Endothelial cell of umbilical vein (primary cell): ENCODE data around the gene SKA1. TPM values are rescaled to one million over a fixed set of nuclear protein-coding genes. Genes with fewer than 3 reads are reported as not detected.

Experiments
- BruUV-seq: library from RNA; stranded (reverse); fragments of 400-500 nt; replicated peaks from 2 replicates; lab custom pipeline; 2021; lab: Mats Ljungman, UMichigan
- CTCF ChIA-PET: fragments of 300-600, 350-600 bp; sonication (Branson Sonifier 250); formaldehyde crosslinking; loops from one replicate; lab custom pipeline; 2021; ENCODE audit warnings: antibody characterized with exemption, inconsistent platforms; lab: Charles Lee
- POLR2A ChIA-PET: fragments of 300-600, 350-600 bp; sonication (Branson Sonifier 250); formaldehyde crosslinking; loops from one replicate; lab custom pipeline; 2021; ENCODE audit warnings: antibody characterized with exemption, inconsistent platforms; lab: Charles Lee
- DNase-seq: peaks from one replicate; pipeline ENCODE4 v3.0.0-alpha.2; 2011; ENCODE audit warnings: low read depth, low spot score
- FAIRE-seq: peaks from 2 replicates; lab custom pipeline; 2011; peaks lifted over from hg19 to GRCh38; lab: Jason Lieb, UNC
- H2AFZ ChIP-seq: 2 replicates; pipeline ENCODE4 v1.6.0; 2012; ENCODE audit warnings: low read depth, low read length, control low read depth, inconsistent platforms
- H3K27ac ChIP-seq: 2 replicates; pipeline ENCODE4 v1.5.1; 2011; ENCODE audit warnings: low read depth, mild to moderate bottlenecking, control low read depth, low read length, moderate library complexity; ENCODE audit not compliant: insufficient read depth
- H3K27me3 ChIP-seq, 2 experiments: 2 replicates each; pipeline versions ENCODE4 v1.6.0 to v1.6.1; 2011; ENCODE audit warnings: low read length in 2 of 2, mixed read lengths in 1 of 2; ENCODE audit not compliant: control insufficient read depth in 2 of 2, insufficient read depth in 2 of 2
- H3K36me3 ChIP-seq, 2 experiments: 2 replicates in 1 of 2; 3 replicates in 1 of 2; pipeline ENCODE4 v1.5.1; 2011; ENCODE audit warnings: low read length in 2 of 2, mild to moderate bottlenecking in 1 of 2, moderate library complexity in 1 of 2; ENCODE audit not compliant: control insufficient read depth in 2 of 2, insufficient read depth in 2 of 2; ENCODE audit errors: extremely low read depth in 1 of 2
- H3K4me1 ChIP-seq: 3 replicates; pipeline ENCODE4 v1.5.1; 2011; ENCODE audit warnings: mild to moderate bottlenecking, low read length; ENCODE audit not compliant: control insufficient read depth, insufficient read depth; ENCODE audit errors: extremely low read depth
- H3K4me2 ChIP-seq: 2 replicates; pipeline ENCODE4 v1.6.1; 2011; ENCODE audit warnings: low read length, control low read depth, mixed read lengths; ENCODE audit not compliant: insufficient read depth
- H3K4me3 ChIP-seq, 3 experiments: fragments of 200-600 bp in 1 of 3; sonication (generic), shearing (Covaris generic) in 1 of 3; replicated peaks in 1 of 3; 2 replicates each; pipeline ENCODE4 v1.5.1; 2011 to 2016; ENCODE audit warnings: control low read depth in 3 of 3, low read length in 3 of 3, mild to moderate bottlenecking in 2 of 3, inconsistent platforms in 1 of 3, low read depth in 1 of 3, moderate library complexity in 1 of 3; ENCODE audit not compliant: insufficient read depth in 1 of 3
- H3K79me2 ChIP-seq: 2 replicates; pipeline ENCODE4 v1.6.0; 2012; ENCODE audit warnings: low read length, inconsistent platforms; ENCODE audit not compliant: control insufficient read depth, insufficient read depth
- H3K9ac ChIP-seq: replicated peaks from 2 replicates; pipeline ENCODE3; 2011; ENCODE audit warnings: low read length, control low read depth; ENCODE audit not compliant: insufficient read depth; ENCODE audit errors: extremely low read depth
- H3K9me1 ChIP-seq: replicated peaks from 3 replicates; pipeline ENCODE4 v1.6.0; 2011; ENCODE audit warnings: mild to moderate bottlenecking, low read length; ENCODE audit not compliant: control insufficient read depth, insufficient read depth; ENCODE audit errors: extremely low read depth
- H3K9me3 ChIP-seq: replicated peaks from 2 replicates; pipeline ENCODE4 v1.5.1; 2012; ENCODE audit warnings: low read length, inconsistent platforms; ENCODE audit not compliant: control insufficient read depth, insufficient read depth
- H4K20me1 ChIP-seq: replicated peaks from 2 replicates; pipeline ENCODE3; 2011; ENCODE audit warnings: mild to moderate bottlenecking, low read length; ENCODE audit not compliant: control insufficient read depth, insufficient read depth; ENCODE audit errors: extremely low read depth
- EZH2 ChIP-seq: IDR thresholded peaks from 2 replicates; pipeline ENCODE4 v1.6.1; 2012; ENCODE audit warnings: borderline replicate concordance, low read depth, mild to moderate bottlenecking, moderate library complexity, low read length, inconsistent platforms; ENCODE audit not compliant: severe bottlenecking
- FOS ChIP-seq: IDR thresholded peaks from 2 replicates; pipeline ENCODE4 v1.6.1; 2011; ENCODE audit warnings: mild to moderate bottlenecking, low read length, moderate library complexity, borderline replicate concordance; ENCODE audit not compliant: insufficient read depth
- MAX ChIP-seq: IDR thresholded peaks from 2 replicates; pipeline ENCODE4 v1.6.1; 2011; ENCODE audit not compliant: insufficient read depth, insufficient read length
- POLR2AphosphoS5 ChIP-seq: IDR thresholded peaks from 2 replicates; pipeline ENCODE4 v1.6.1; 2012; ENCODE audit warnings: low read depth, mild to moderate bottlenecking, control low read depth, low read length, moderate library complexity; ENCODE audit not compliant: insufficient read depth
- dilution Hi-C: fragments of 300-500 bp; cut with MboI; formaldehyde crosslinking; loops from one replicate; pipeline ENCODE4 v1.15.0; 2019; ENCODE audit warnings: low sequenced_read_pairs; ENCODE audit not compliant: extremely low pct_ligation_motif_present
- intact Hi-C: fragments of 100-400 bp; cut with micrococcal nuclease; formaldehyde crosslinking; loops from one replicate; pipeline ENCODE4 v1.10.0; 2022
- polyA plus RNA-seq, 4 experiments: library from polyadenylated mRNA; depleted of rRNA in 3 of 4; stranded (reverse) in 3 of 4; unstranded in 1 of 4; fragments of >200 nt; gene quantifications; 2 replicates each; pipeline versions ENCODE4 v1.2.1 to v1.2.3, GENCODE V29; 2011 to 2012; ENCODE audit warnings: missing spikeins in 1 of 4
- total RNA-seq: library from RNA; stranded (reverse); gene quantifications from 2 replicates; pipeline ENCODE4 v1.2.3, GENCODE V29; 2021
- TF ChIP-seq, protein P1 (sequence below), 2 donors: IDR thresholded peaks; 1 replicate in 1 of 2; 2 replicates in 1 of 2; pipeline ENCODE4 v1.5.1; 2011; ENCODE audit warnings: low read length in 2 of 2, mild to moderate bottlenecking in 2 of 2, moderate library complexity in 2 of 2, control low read depth in 1 of 2, inconsistent platforms in 1 of 2, low read depth in 1 of 2; ENCODE audit not compliant: insufficient read depth in 1 of 2; ENCODE audit errors: extremely low read depth in 1 of 2

Gene SKA1
- total and polyA plus RNA-seq, 2 donors (not counting 3 experiments of a cell fraction or from before 2014, with no cell fraction given) = 8.7 to 23.9 TPM

DNA sequence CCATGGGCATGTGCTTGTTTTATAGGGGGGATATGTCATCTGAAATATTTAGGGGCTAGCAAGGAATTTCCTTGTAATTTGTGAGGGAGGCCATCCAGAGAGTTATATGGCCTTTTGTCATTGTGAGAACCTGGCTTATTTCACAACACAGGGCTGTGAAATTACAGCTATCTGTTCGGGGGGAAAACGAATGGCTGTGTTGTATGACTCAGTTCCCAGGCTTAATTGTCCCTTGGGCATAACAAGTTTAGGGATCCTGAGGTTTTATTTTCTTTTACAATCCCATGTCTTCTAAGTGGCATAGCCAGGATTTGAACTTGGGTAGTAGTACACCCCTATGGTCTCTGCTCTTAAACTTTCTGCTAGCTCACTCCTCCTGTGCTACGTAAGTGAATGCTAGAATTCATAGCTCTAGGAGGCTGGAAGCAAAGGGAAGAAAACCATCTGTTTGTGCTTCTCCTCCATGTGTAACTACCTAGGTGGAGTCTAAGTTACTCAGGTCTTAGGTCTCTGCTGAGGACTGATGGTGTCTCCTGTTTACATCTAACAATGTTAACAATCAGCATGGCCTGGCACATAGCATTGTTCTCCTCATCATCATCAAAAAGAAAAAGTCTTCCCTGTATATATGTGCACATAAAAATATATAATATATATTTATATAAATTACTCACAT lies 53.8 kb downstream of the SKA1 start:
- Histone ChIP-seq H3K4me2 (no peak overlapping the region), H3K9ac (no peak overlapping the region), H3K27me3 (peaks cover 2 to 4% of the 10 kb centered on the region in 2 experiments), H4K20me1 (no peaks in the 10 kb centered on the region), H3K9me1 (no peaks in the 10 kb centered on the region), H3K27ac (no peak overlapping the region), H2AFZ (no peak overlapping the region), H3K4me3 (no peak overlapping the region), H3K9me3 (no peaks in the 10 kb centered on the region), H3K4me1 (no peaks in the 10 kb centered on the region), H3K36me3 (no peaks in the 10 kb centered on the region), H3K79me2 (no peaks in the 10 kb centered on the region)
- DNase-seq = no peak
- no peak for FAIRE-seq
- dilution Hi-C loops = no loop called here
- intact Hi-C loops = loop anchor here (2.0 to 10.0 kb wide), 4 partner anchors 71 to 424 kb away; no protein-coding TSS in a partner anchor
- ChIA-PET CTCF (interaction anchor here (0.9 to 2.6 kb wide), 22 partner anchors 9 to 570 kb away, joined by 3 to 35 read pairs (median 5); no protein-coding TSS in a partner anchor), POLR2A (no interaction called here)
- BruUV-seq = no TSS peak
- TF ChIP-seq, protein P1, sequence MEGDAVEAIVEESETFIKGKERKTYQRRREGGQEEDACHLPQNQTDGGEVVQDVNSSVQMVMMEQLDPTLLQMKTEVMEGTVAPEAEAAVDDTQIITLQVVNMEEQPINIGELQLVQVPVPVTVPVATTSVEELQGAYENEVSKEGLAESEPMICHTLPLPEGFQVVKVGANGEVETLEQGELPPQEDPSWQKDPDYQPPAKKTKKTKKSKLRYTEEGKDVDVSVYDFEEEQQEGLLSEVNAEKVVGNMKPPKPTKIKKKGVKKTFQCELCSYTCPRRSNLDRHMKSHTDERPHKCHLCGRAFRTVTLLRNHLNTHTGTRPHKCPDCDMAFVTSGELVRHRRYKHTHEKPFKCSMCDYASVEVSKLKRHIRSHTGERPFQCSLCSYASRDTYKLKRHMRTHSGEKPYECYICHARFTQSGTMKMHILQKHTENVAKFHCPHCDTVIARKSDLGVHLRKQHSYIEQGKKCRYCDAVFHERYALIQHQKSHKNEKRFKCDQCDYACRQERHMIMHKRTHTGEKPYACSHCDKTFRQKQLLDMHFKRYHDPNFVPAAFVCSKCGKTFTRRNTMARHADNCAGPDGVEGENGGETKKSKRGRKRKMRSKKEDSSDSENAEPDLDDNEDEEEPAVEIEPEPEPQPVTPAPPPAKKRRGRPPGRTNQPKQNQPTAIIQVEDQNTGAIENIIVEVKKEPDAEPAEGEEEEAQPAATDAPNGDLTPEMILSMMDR (IDR thresholded peaks at IDR 0.05; ENCODE audit: extremely low read depth in 1 of 2, insufficient read depth in 1 of 2, low read depth in 1 of 2, low read length in 2 of 2) = no peak
- TF ChIP-seq FOS (no peak), MAX (no peak), POLR2AphosphoS5 (no peak), EZH2 (no peak)
